DND-41 (cell line): ENCODE data around the gene ANO9.

Source experiments
- EZH2 ChIP-seq: IDR thresholded peaks from 3 replicates; pipeline ENCODE4 v1.6.1; 2012; ENCODE audit warnings: borderline replicate concordance, low read depth, mild to moderate bottlenecking, moderate library complexity, low read length, inconsistent platforms; ENCODE audit not compliant: severe bottlenecking
- TF ChIP-seq, protein P1 (sequence below): IDR thresholded peaks from 2 replicates; pipeline ENCODE4 v1.5.1; 2012; ENCODE audit warnings: borderline replicate concordance, low read length, moderate library complexity, mild to moderate bottlenecking; ENCODE audit not compliant: poor library complexity, severe bottlenecking; ENCODE audit errors: extremely low read depth

DNA sequence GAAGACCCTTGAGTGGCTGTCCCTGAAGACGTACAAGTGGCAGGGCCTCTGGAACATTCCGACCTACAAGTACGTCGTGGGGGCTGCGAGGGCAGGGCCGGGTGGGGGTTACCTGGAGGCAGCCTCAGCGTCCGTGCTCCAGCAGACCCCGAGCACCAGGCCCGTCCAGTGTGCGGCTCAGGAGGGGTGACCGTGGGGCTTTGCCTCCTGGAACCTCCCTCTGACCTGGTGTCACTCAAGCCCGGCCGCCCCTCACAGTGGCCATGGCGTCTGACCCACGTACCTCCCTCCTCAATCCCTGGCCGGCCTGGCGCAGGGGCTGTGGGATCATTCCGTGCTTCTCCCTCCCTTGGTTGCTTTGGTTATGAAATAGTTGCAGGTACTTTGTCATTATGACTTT, 46.8 kb upstream of the ANO9 start:
- TF ChIP-seq, protein P1, sequence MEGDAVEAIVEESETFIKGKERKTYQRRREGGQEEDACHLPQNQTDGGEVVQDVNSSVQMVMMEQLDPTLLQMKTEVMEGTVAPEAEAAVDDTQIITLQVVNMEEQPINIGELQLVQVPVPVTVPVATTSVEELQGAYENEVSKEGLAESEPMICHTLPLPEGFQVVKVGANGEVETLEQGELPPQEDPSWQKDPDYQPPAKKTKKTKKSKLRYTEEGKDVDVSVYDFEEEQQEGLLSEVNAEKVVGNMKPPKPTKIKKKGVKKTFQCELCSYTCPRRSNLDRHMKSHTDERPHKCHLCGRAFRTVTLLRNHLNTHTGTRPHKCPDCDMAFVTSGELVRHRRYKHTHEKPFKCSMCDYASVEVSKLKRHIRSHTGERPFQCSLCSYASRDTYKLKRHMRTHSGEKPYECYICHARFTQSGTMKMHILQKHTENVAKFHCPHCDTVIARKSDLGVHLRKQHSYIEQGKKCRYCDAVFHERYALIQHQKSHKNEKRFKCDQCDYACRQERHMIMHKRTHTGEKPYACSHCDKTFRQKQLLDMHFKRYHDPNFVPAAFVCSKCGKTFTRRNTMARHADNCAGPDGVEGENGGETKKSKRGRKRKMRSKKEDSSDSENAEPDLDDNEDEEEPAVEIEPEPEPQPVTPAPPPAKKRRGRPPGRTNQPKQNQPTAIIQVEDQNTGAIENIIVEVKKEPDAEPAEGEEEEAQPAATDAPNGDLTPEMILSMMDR = no peak
- no peak for TF ChIP-seq EZH2
